Stimulated activated CD4-positive, alpha-beta T cell treated with anti-CD3 and anti-CD28 coated beads, Interleukin-4, amount 100 ng/mL, for 48 hours (primary cell): ENCODE measurements around the gene DUSP15.

Source experiments
- DNase-seq, 2 donors: peaks; one replicate each; pipeline ENCODE4 v3.0.0-alpha.2; 2020; ENCODE audit warnings: low read depth in 2 of 2

Gene DUSP15

DNA sequence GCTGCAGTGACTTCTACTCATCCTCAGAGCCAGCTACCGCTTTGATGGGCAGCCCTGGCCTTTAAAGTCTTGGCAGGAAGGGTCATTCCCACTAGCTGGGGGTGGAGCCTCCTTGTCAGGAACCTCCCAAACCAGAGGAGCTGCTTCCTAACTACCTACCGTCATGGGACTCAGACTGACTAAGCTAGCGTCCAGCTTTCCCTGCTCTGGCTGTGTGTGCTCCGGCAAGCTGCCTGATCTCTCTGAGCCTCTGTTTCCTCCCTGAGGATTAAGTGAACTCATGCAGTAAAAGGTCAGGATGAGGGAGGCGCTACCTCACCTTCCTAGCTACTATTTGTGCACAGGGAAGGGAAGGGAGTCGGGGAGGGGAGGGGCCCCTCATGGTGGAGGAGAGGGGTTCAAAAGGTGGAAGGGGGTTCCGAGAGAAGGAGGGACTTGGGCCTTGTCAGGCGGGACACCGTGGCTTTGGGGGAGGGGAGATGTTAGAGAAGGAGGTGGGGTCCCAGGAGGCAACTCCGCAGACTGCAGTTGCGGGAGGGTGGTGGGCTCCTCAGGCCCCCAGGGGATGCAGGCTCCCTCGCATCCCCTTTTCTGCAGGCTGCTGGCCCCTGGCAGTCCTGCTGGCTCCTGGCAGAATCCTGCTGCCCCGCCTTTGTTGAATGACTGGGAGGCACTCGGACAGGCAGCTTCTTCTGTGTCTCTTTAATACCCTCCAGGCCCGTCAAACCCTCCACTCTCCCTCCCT is 9.8 kb downstream of the DUSP15 start:
- no peak for DNase-seq

DNA sequence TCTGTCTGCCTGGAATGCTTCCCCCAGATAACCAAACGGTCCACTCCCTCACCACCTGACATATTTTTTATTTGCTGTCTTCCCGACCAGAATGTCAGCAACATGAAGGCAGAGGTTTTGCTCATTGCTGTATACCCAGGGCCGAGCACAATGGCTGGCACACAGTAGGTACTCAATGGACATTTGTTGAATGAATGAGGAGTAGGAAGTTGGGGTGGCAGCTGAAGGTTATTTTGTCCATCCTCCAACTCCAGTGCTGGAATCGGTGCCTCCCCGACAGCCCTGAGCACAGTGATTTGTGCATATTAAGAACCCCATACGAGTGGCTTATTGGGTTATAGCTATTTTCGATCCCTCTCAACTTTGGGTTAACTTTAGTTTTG is 10.3 kb downstream of the DUSP15 start:
- DNase-seq: no peak

DNA sequence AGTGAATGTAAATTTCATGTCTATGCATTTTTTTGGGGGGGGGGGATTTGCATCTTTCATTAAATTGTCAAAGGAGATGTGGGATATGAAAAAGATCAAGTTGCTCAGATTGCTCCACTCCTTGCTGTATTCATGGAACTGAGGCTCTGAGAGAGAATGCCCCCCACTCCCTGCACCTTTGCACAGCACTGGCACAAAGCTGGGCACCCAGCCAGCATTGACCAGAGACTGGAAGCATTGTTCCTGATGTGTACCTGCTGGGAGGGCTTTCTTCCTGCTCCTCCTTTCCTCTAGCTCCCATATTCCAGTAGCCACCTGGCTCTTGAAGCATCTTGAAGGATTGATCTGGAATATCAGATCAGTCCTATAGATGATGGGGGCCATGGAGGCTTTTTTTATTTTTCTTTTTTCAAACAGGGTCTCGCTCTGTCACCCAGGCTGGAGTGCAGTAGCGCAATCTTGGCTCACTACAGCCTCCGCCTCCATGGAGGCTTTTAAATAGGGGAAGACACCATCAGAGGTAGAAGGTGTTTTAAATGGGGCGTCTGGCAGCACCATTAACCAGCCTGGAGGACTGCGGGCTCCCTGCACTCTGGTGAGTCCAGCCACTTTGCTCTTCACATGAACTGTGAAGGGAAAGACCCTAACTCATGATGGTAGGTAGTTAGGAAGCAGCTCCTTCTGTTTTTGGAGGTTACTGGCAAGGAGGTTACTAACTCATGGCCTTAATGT is 10.9 kb downstream of the DUSP15 start:
- DNase-seq: no peak

DNA sequence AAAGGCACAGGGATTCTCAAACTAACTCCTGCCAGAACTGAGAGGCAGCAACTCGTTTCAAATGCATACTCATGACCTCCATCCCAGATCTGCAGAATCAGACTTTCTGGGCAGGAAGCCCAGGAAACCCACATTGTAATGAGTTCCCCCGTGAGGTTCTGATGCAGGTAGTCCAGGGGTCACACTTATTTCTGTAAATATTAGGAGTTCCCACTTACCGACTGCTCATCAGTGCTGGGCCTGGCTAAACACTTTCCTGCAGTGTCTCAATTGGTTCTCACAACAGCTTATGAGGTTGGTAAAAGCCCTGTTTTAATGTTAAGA is 11.6 kb downstream of the DUSP15 start:
- DNase-seq: no peak

DNA sequence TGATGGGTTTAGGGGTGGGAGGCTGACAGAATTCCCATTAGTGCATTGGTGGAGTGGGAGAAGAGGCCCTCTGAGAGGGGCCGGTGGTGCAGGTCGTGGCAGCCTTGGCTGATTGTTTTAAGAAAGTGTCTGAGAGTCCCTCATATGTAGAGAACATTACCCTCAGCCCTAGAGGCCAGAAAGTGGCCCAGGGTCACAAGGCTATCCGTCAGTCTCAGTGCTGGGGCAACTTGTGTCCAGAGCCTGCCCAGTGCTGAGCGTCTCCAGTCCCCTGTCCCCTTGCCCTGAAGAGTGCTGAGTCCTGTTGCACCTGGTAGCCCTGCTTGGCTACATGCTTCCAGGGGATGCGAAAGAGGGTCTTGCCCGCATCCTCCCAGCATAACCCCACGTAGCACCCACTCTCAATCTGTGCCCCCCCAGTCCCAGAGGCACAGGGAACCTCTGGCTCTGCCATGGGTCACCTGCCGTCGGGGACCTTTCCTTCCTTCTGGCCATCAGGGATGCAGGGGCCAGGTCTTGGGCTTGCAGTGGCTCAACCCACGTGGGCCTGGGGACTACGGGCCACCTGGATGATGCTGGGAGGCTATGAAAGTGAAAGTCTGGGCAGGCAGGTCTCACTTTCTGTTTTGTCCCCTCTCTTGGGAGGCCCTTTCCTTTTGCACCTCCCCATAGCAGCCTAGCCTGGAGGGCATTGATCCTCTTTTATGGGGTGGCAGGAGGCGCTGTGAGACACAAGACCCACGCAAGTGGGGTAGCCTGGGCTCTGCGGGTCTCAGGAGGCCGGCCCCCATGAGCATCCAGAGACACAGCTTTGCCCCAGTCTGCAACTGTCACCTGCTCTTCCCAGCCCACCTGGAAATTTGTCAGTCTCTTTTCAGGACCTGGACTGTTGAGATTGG is 12.2 kb downstream of the DUSP15 start:
- DNase-seq: no peak

DNA sequence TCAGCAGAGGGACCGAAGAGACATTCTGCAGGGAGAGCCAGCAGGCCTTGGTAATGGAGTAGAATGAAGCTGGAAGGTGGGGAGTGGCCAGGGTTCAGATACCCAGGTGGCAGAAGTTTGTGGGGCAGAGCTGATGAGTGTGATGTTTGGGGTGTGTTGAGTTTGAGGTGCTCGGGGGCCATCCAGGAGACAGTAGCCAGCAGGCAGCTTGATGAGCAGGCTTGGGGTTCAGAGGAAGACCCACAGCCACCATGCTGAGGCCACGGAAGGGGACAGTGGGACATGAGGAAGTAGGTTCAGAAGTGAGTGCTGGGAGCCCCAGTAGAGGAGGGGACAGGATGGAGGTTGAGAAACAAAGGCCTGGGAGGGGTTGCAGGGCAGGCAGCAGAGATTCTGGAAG is 13.8 kb downstream of the DUSP15 start:
- DNase-seq: no peak

DNA sequence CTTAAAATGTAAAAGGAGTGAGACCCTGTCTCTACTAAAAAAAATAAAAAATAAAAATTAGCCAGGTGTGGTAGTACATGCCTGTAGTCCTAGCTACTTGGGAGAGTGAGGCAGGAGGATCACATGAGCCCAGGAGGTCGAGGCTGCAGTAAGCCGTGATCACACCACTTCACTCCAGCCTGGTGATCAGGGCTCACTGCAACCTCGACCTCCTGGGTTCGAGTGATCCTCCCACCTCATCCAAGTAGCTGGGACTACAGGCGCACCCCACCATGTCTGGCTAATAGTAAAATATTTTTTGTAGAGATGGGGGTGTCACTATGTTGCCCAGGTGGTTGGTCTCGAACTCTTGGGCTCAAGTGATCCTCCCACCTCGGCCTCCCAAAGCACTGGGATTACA is 16.8 kb downstream of the DUSP15 start:
- DNase-seq: no peak

DNA sequence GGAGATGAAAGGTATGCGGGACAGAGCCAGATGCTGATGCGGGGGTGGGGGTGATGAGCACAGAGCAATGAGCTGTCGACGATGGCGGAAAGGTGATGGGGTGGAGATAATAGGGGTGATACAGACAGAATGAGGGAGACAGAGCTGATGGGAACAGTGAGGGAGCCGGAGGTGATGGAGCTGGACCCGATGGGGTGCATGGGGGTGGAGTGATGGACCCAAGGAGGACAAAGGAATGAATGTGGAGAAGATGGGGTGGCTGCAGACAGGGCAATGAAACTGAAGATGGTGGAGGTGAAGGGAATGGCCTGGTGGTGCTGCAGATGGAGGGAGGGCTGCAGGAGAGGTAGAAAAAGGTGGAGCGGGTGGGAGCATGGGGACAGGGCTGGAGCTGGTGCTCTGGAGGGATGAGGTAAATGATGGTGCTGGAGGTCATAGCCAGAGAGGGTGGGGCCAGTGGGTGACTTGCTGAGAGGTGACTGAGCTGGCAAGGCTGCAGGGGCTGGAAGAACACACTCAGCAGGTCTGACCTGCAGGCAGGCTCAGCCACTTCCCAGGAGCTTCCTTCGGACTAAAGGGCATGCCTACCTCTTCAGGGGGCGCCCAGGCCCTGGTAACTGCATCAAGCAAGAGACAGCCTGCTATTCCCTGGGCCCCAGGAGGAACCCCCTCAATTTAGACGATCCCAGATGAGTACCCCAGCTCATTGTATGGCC is 18.9 kb downstream of the DUSP15 start:
- no peak for DNase-seq

DNA sequence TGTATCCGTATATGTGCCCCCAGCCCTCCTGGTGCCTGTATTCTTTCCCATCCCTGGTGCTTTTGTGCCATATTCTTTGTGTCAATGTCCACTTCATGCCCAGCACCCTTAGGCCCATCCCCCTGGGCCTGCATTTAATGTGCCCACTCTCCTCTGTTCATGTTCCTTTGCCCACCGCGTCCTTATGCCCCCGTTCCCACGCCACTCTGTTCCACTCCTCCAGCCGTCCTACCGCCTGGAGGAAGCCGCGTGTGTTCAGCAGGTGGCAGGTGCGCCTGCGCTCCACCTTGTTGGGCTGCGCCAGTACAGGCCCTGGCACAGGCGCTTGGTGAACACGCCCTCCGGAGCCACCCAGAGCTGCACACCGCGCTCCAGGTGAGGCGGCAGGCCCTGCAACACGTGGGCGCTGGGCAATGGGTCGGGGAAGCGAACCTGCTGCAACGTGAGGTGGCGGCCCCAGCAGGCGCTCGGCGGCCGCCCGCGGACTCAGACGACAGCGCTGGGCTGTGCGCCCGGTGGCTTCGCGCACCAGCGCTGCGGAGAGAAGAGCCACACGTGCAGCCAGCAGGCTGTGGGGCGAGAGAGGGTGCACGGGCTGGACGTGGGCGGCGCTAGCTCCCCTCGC is 20.9 kb downstream of the DUSP15 start:
- no peak for DNase-seq

DNA sequence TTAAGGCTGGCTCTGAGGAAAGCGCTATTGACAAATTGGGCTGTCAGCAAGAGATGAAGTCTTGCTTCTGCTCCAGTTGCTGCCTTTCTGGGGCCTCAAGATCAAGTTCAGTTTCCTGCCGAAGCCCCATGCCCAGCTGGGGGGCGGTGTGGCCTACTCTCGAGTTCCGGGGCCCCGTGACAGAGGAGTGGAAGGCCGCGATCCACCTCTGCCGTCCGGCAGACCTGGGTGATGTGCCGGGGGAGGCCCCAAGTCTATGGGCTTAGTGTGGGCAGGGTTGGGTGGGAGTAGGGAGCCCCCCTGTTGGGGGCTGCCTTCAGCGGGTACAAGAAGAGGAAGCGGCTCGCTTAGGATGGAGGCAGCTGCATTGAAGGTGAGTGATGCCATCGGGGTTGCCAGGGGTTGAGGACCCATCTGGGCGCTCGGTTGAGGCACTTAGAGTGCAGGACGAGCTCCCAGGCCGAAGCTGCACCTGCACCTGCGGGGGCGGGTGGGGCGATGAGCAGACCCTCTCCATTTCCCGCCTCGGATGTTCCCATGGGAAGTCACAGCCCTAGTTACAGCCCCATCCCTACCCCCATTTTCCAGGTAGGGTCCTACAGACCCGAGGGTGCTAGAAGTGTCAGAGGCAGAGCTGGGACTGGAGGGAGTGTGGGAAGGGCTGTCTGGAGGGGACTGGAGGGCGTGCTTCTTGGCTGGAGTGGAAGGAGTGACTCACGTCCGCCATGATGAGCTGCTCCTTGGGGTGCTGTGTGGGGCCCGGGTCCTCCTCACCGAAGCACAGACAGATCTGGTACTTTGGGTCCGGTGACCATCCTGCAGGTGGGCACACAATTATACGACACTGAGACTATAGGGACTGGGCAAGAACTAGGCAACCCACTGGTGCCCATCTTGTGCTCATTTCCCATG is 22.0 kb downstream of the DUSP15 start:
- DNase-seq: no peak

DNA sequence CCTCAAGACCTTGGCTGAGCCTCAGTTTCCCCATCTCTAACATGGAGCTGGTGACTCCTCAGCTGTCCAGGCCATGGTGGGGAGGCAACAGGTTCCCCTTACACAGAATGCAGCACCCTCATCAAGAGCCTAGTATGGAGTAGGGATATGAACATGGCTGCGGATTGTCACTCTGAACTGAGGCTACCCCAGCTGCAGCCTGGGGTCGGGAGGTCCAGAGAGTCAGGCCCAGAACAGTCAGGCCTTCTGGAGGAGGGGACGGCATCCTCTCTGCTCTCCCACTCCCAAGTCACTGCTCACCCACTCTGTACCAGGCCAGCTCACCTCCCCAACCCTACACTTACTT is 23.6 kb downstream of the DUSP15 start:
- DNase-seq: no peak

DNA sequence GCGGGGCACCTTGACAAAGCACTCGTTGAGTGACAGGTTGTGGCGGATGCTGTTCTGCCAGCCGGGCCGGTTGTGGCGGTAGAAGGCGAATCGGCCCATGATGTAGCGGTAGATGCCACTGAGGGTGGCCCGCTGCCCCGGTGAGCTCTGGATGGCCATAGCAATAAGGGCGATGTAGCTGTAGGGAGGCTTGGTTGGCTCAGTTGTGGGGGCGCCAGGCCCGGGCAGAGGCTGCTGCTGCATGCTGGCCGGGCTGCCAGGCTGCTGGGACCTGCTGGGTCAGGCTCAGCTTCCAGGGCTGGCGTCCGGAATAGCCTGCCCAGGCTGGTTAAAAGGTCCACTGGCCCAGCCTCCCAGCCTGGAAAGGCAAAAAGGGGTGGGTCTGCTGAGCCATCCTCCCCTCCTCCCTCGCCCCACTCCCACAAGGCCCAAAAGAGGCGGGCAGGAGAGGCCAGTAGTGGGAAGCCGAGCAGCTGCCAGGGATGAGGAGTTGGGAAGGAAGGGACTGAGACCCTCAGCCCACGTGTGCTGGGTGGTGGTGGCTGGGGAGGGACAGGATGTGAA is 24.9 kb downstream of the DUSP15 start, which contains the start of gene FOXS1:
TSS of gene FOXS1 (minus strand) at position 305 of the 564 bp plus-strand sequence. CDS start at position 243, 62 bp downstream.
- DNase-seq: no peak

DNA sequence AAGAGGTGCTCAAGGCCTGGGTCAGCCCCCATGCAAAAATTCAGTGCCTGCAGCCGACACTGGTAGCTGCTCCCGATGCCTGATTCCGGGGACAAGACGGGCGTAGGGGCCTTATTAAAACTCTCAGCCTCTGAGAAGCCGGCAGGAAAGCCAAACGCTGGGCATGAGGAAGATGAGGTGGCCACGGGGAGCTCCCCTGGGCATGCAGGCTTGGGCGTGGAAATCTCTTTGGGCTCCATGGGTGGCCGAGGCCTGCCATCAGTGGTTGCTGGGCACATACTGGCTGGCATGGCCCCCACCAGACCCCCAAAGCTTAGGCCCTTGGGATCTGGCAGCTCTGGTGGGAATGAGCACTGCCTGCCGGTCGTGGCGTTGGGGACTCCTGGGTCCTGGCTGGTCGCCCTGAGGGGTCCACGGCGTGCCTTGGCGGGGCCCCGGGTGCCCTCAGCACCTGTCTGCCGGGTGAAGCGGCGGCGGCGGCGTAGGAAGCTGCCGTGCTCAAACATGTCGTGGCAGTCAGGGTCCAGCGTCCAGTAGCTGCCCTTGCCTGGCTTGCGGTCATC is 25.5 kb downstream of the DUSP15 start:
- no peak for DNase-seq

DNA sequence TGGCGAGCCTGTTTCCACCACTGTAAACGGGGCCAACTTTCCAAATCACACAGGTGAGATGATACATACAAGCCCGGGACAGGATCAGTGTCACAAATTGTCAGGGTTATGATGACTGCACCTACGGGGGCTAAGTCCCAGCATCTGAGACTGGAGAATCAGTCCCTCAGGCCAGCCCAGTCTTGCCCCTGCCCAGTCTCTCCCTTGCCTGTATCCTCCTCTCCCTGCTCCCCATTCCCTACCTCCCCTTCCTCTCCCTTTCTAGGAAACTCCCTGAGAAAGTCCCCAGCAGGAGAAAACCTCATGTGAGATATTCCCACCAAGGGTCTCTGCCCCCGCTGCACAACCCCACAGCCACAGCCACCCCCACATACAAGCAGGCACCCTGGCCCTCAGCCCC is 26.4 kb downstream of the DUSP15 start:
- no peak for DNase-seq

DNA sequence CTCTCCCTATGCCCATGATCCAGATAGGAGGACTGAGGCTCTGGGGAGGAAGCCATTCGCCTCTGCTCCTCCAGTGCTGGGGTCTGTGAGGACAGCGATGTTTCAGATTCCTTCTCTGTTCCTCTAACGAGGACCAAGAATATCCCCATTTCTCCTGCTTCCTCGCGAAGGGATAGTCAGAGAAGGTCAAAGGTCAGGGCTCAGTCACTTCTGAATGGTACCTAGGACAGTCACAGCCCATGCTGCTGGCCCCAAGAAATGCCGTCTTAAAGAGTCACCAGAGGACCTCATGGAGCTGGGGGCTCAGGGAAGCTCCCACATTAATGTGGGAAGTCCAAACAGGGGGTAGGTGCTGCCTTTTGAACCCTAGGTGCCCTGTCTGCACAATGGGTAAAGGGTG is 27.0 kb downstream of the DUSP15 start:
- no peak for DNase-seq

DNA sequence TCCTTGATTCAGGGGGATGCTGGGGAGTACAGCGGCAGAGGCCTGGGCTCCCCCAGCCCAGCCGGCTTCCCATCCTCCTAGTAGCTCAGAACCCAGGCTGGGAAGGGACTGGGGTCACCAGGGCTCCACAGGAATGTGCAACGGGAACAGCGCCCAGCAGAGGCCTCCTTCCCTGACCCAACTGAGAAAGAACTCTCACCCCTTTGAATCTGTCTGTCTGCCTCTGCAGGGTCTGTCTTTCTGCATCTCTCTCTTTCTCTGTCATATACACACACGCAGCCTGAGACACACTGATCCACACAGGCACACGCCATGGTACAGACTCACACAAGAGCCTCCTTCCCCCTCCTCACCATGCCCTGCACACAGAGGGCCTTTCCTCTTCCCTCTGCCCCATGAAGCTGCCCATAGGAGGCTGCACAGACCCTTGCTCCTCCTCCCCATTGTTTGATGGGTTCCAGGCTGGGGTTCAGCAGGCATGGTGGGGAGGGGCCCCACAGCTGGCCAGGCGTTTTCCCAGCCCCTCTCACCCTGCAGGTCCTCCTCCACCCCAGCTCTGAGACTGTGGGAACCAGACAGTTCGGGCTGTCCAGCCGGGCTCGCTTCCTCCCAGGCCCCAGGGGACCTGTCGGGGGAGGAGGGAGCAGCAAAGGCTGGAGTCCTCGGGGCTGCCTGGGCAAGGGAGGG is 27.7 kb downstream of the DUSP15 start:
- no peak for DNase-seq

DNA sequence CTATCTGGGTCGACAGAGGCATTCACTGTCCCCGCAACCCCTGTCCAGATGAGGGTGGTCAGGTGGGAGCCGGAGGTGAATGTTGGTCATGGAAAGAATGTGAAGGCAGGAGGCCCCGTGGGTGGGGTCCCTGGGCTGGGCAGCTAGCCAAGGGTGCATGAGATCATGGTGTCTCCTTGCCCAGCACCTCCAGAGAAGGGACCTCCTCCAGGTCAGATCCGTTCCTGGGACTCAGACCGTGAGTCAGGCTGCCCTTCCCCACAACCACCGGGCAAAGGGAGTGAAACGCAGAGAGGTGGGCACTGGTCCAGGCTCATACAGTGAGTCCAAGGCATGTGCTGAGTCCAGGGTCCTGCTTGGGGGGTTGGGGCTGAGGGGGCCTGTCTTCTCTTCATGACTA is 28.4 kb downstream of the DUSP15 start:
- no peak for DNase-seq

DNA sequence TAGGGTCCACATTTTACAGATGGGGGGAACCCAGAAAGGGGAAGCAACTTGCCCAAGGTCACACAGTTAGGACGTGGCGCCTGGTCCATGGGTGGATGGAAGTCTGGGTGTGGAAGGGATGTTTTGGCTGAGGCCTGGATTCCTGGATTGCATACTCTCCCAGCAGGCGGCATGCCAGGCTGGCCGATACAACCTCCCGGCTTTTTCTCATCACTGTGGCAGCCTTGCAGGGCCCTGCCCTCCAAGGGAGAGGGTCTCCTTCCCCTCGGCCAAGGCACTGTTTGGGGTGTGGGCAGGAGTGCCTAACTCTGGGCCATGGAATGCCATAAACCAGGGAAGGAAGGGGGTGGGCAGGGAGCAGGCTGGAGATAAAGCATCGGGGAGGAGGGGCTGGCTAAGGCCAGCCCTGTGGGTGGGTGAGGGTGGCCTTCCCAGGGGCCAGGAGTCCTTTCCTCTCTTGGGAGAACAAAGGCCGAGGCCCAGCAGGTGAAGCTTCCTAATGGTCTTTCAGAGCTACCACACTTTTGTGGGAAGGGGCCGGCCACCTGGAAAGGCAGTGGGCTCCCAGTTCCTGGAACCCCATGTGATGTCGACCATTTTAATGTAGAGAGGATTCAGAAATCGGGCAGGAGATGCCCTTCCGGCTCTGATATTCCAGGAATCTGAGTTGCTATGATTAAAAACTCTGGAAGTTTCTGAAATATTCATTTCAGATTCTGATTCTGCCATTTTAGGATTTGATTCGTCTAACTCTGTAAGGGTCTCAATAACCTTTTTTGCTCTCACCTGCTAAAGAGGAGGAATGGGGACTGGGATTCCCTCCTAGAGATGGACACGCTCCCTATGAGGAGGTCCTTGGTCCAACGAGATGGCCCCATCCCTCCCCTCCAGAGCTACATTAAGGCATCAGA is 29.2 kb downstream of the DUSP15 start:
- no peak for DNase-seq
